Measurements from ENCODE around the gene C14orf93.
"Not testable (repeated sequence)": the region's sequence is repeated elsewhere in the genome, so short reads cannot be mapped to it uniquely, and the experiment has no call there.

C14orf93 gene

DNA sequence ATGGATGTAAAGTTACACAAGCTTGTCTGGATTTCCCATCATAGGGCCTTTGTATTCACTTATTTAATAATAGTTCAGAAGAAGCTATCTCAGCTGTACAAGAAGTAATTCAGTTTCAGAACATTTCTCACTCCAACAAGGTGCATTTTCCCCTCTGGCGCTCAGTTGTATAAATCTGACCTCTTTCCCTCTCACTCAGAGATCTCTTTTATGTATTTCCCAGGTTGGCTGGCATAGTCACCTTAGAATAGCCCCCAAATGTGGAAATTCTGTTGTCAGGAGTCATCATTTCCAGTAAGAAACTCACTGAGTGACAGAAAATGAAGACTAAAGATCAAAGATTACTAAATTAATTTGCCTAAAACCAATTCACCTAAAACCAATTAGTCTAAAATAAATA is 38.8 kb downstream of the C14orf93 start:
- TF ChIP-seq, protein P1, sequence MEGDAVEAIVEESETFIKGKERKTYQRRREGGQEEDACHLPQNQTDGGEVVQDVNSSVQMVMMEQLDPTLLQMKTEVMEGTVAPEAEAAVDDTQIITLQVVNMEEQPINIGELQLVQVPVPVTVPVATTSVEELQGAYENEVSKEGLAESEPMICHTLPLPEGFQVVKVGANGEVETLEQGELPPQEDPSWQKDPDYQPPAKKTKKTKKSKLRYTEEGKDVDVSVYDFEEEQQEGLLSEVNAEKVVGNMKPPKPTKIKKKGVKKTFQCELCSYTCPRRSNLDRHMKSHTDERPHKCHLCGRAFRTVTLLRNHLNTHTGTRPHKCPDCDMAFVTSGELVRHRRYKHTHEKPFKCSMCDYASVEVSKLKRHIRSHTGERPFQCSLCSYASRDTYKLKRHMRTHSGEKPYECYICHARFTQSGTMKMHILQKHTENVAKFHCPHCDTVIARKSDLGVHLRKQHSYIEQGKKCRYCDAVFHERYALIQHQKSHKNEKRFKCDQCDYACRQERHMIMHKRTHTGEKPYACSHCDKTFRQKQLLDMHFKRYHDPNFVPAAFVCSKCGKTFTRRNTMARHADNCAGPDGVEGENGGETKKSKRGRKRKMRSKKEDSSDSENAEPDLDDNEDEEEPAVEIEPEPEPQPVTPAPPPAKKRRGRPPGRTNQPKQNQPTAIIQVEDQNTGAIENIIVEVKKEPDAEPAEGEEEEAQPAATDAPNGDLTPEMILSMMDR (IDR thresholded peaks at IDR 0.05; ENCODE audit: low read depth, low read length), result no peak
- DNase-seq (ENCODE audit: low read depth in 2 of 2), result no peak

DNA sequence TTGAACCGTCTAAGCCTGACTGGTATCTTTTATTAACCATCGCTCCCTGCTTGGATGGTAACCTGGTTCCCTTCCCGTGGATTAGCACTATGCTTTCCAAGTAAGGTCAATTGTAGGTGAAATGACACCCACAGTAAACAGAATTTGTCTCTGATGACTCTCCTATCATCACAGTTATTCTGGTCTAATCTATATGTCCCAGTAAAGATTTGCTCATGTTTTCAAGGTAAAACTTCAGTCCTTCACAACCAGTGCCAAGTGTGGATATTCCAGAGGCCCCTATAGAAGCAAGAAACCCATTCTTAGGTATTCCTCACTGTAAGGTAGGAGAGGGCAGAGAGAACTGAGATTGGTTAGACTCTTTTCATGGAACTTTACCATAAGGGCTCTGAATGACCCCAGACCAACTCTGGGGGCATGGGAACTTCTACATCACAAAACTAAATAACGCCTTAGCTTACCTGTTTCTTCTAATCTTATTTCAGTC is 43.1 kb downstream of the C14orf93 start:
- H3K4me3 ChIP-seq (replicated peaks in 1 of 2; ENCODE audit: low read depth in 2 of 2, low read length in 2 of 2), result no peak overlapping the region
- no peak for DNase-seq (ENCODE audit: low read depth in 2 of 2)
- TF ChIP-seq, protein P1 (IDR thresholded peaks at IDR 0.05; ENCODE audit: low read depth, low read length), result no peak

More for the DNA sequence above, 38.8 kb downstream of the C14orf93 start:
- H3K4me3 ChIP-seq (replicated peaks in 1 of 2; ENCODE audit: low read depth in 2 of 2, low read length in 2 of 2), result no peak overlapping the region

GRCh38 chr14:22965916-22966782 is 43.8 kb downstream of the C14orf93 start:
- H3K4me3 ChIP-seq (replicated peaks in 1 of 2; ENCODE audit: low read depth in 2 of 2, low read length in 2 of 2); DNase-seq (ENCODE audit: low read depth in 2 of 2): not testable (repeated sequence)

DNA sequence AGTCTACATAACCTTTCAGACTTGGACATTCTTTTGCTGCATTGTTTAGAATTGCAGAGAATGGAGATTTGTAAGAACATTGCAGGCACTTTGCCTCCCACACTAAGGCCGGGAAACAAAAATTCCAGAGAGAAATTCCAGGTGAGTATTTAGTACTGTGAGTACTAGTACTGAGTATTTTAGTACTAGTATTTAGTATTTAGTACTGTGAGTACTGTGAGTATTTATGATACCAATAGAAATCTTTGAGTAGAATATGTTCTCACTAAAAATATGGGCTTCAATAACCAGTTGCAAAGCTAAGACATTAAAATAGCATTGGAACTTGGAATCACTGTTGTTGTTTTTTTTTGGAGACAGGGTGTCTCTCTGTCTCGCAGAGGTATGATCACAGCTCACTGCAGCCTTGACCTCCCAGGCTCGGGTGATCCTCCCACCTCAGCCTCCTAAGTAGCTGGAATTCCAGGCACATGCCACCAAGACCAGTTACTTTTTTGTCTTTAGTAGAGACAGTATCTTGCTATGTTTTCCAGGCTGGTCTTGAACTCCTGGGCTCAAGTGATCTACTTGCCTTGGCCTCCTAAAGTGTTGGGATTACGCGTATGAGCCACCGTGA is 47.8 kb downstream of the C14orf93 start:
- TF ChIP-seq, protein P1 (IDR thresholded peaks at IDR 0.05; ENCODE audit: low read depth, low read length), result no peak
- H3K4me3 ChIP-seq (replicated peaks in 1 of 2; ENCODE audit: low read depth in 2 of 2, low read length in 2 of 2), result no peak overlapping the region
- no peak for DNase-seq (ENCODE audit: low read depth in 2 of 2)

GRCh38 chr14:22955702-22956569 is 54.0 kb downstream of the C14orf93 start:
- no peak for DNase-seq (ENCODE audit: low read depth in 2 of 2)
- H3K4me3 ChIP-seq (replicated peaks in 1 of 2; ENCODE audit: low read depth in 2 of 2, low read length in 2 of 2), result peak overlapping the region; percentile 66 to 70
- TF ChIP-seq, protein P1 (IDR thresholded peaks at IDR 0.05; ENCODE audit: low read depth, low read length), result no peak

GRCh38 chr14:22952418-22952817 is 57.5 kb downstream of the C14orf93 start:
- TF ChIP-seq, protein P1 (IDR thresholded peaks at IDR 0.05; ENCODE audit: low read depth, low read length), result no peak
- DNase-seq (ENCODE audit: low read depth in 2 of 2), result no peak
- H3K4me3 ChIP-seq (replicated peaks in 1 of 2; ENCODE audit: low read depth in 2 of 2, low read length in 2 of 2), result no peak overlapping the region

- H3K4me3 ChIP-seq (replicated peaks in 1 of 2; ENCODE audit: low read depth in 2 of 2, low read length in 2 of 2); DNase-seq (ENCODE audit: low read depth in 2 of 2): not testable (repeated sequence)
Measured at GRCh38 chr14:22951795-22952194, 58.1 kb downstream of the C14orf93 start.

All from cardiac fibroblast (primary cell).